Measurements from ENCODE around the gene RFX7.
A peak's percentile ranks its signal among the peaks of the same experiment; 100 is the strongest.
"Not testable (repeated sequence)": the region's sequence is repeated elsewhere in the genome, so short reads cannot be mapped to it uniquely, and the experiment has no call there.

Gene RFX7
- 34.9 to 39.3 reads per million in 2 donors for total RNA-seq

DNA sequence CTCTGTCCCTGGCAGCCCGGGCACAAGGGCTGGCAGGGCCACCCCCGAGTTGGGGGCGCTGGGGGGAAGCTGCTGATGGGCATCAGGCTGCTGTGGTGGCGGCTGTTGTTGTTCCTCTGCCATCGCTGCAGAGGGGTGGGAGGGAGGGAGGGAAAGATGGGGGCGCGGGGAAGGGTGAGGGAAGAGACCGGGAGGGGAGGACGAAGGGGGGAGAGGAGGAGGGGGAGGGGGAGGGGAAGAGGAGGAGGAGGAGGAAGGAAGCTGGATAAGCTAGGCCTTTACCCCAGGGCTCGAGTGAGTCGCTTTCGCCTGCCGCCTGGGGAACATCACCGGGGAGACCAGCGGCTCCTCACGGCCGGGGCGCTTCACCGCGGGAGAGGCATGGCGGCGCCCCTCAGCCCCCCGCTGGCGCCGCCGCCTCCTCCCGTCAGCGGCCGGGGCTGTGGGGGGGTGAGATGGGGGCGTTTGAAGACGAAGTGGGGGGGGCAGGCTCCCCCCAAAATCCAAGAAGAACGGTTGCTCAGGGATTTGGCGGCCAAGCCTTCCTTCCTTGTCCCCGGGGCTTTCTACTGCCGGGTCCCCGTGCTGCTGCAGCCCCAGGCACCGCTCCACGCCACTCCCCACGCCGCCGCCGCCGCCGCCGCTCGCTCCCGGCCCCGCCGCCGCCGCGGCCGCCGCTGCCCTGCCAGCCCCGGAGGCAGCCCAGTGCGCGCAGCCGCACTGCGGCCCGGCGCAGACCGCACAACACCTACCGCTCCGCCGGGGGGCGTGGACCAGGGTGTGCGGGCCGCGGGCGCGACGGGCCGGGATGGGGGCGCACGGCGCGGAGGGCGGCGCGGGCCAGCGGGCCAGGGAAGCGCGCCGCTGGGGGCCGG lies at the start of gene RFX7:
Gene RFX7, minus strand, starts transcription at position 717 of the 875 bp plus-strand sequence. Its CDS starts 594 bp downstream, at position 123.
- DNase-seq, result peak; percentile 73

DNA sequence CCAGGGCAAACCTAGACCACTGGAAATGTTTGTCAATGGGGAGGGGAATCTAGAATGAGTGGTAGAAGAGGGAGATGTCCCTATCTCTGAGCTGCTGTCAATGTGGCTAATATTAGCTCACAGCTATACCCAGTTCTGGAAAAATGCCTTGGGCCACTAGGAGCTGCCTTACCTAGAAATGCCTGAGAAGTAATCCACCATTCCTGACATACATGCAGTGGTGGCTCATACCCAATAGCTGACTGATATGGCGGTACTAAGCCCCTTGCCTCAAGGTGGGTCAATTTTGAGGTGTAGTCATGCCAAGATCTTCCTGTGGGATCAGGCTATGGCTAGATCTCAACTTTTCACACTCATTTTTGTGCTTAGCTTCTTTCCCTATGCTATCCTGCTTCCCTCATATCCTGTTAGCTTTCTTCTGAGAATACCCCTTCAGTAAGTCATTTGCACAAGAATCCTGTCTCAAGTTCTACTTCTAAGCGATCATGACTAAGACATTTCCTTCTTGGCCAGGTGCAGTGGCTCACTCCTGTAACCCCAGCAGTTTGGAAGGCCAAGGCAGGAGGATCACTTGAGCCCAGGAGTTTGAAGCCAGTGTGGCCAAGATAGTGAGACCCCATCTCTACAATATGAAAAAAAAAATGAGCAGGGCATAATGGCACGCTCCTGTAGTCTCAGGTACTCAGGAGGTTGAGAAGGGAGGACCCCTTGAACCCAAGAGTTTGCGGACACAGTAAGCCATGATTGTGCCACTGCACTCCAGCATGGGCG lies 49.1 kb upstream of the RFX7 start:
- no peak for DNase-seq

DNA sequence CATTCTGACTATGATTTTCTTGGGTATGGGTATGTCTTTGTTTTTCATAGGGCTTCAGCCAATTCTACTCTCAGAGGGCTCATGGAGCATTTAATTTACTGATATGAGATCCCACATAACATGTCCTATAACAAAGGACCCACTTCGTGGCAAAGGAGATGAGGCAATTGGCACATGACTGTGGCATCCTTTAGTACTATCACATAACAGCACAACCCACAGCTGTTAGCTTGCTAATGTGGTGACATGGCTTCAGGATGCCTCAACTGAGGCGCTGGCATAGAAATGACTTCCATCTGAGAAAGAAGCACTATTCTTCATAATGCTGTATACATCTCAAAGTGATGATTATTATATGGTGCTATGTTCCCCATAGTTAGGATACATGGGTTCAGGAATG lies 48.1 kb upstream of the RFX7 start:
- no peak for DNase-seq

DNA sequence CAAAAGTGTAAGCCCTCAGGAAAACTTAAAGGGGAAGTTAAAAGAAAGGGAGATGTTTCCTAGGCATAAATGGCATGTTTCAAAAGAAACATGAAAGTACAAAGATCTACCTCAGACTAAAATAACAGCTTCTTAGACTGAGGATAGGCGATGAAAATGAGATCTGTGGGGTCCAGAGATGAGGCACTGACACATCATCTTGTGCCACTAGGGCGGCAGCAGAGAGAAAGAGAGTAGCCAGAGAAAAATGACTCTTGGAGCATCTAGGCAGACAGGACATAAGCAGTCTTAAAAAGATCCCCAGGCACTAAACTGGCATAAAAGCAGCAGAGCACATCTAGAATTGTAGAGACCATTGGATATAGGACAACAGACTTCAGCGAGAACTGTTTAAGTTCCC lies 42.5 kb upstream of the RFX7 start:
- no peak for DNase-seq

DNA sequence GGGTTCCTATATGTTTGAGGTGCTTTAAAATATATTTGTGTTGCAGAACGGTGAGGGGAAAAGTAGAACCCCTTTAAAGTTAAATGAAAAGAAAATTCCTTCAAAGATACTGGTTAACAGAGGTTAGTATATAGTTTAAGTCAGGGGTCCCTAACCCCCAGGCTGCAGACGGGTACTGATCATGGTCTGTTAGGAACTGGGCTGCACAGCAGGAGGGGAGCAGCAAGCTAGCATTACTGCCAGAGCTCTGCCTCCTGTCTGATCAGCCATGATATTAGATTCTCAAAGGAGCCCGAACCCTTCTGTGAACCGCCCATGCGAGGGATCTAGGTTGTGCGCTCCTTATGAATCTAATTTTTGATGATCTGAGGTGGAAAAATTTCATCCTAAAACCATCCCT lies 37.5 kb upstream of the RFX7 start:
- no peak for DNase-seq

DNA sequence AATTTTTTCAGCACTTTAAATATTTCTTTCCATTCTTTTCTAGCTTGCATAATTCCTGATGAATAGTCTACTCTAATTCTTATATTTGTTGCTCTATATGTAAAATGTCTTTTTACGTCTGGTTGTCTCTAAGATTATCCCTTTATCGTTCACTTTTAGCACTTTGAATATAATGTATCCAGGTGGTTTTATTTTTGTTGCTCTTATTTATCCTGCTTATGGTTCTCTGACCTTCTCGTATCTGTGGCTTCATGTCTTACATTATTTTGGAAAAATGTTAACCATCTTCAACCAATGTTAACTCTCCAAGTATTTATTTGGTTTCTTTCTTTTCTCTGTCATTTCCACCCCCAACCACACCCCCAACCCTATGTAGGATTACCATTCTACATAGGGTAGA lies 30.0 kb upstream of the RFX7 start:
- no peak for DNase-seq

DNA sequence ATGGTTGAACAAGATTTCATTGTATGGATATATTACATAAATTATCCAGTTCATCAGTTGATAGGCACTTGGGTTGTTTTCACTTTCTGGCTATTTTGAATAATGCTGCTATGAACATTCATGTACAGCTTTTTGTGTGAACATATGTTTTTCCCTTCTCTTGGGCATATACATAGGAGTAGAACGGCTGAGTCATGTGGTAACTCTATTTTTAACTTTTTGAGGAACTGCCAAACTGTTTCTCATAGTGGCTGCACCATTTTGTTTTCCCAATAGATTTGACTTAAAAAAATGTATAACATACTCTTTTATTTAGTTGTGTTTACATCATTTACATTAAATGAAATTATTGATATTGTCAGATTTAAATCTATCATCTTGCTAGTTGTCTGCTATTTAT lies 28.8 kb upstream of the RFX7 start:
- no peak for DNase-seq

DNA sequence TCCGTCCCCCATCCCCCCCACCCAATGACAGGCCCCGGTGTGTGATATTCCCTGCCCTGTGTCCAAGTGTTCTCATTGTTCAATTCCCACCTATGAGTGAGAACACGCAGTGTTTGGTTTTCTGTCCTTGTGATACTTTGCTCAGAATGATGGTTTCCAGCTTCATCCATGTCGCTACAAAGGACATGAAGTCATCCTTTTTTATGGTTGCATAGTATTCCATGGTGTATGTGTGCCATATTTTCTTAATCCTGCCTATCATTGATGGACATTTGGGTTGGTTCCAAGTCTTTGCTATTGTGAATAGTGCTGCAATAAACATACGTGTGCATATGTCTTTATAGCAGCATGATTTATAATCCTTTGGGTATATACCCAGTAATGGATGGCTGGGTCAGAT lies 22.8 kb upstream of the RFX7 start:
- not testable (repeated sequence) for DNase-seq

DNA sequence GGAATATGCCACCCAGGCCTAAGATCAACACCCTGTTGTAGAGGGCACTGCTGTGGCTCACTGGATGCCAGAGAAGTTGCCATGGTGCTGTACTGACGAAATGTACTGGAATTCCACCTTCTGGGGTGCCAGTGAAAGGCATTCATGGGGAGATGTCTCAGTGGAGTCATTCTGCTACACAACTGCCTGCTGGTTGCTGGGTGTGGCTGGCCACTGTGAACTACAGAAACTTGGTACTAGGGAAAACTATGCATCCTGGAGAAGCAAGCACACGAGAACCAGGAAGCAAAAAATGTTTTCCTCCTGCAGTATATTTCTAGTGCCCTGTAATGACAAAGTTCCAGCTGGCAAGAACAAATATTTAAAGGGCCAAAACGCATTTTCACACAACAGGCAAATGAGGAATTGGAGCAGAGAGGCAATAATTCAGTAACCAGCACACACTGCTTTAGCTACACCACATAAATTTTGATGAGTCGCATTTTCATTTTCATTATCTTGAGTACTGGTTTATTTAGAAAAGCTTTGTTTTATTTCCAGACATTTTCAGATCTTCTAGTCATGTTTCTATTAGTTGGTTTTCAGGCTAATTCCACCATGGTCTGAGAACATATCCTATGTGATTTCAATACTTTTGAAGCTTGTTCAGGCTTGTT lies 18.3 kb upstream of the RFX7 start:
- no peak for DNase-seq

DNA sequence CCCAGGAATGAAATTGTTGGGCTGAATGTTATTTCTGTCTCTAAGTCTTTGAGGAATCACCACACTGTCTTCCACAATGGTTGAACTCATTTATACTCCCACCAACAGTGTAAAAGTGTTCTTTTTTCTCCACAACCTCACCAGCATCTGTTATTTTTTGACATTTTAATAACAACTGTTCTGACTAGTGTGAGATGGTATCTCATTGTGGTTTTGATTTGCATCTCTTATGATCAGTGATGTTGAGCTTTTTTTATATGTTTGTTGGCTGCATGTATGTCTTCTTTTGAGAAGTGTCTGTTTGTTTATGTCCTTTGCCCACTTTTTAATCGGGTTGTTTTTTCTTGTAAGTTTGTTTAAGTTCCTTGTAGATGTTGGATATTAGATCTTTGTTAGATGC lies 13.6 kb upstream of the RFX7 start:
- DNase-seq, result not testable (repeated sequence)

DNA sequence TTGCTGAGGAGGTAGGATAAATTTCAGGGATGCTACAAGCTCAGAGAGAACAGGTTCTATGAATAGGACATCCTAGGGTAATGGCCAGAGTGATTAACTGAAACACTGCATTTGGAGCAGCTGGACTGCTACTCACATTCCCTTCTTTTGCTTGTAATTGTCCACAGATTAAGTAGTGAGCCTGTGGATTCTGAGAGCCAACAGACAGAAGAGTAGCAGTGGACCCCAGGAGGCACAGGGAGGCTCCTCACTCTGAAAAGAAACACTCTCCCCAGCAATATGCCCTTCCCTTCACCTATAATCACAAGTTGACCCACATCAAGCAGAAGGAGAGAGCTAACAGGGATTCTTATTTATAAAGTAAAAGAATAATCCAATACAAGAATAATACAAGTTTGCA lies 10.6 kb upstream of the RFX7 start:
- no peak for DNase-seq

DNA sequence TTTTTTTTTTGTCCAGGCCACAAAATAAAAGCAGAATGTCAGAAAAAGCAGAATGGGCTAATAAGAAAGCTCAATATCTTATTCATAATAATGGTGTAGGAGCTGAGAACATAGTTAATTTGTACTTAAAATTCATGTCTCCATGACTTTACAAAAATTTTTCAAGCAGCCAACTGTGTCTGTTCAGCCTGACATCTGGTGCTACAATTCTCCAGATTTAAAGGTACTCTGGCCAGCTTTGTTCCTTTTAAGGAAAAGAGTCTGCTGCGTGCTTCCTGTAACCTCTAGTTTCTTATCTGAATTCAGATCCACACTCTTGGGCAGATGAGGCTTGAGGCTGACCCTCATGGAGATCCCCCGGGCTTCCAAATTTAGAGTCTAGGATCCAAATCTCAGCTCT lies 8.7 kb upstream of the RFX7 start:
- no peak for DNase-seq

DNA sequence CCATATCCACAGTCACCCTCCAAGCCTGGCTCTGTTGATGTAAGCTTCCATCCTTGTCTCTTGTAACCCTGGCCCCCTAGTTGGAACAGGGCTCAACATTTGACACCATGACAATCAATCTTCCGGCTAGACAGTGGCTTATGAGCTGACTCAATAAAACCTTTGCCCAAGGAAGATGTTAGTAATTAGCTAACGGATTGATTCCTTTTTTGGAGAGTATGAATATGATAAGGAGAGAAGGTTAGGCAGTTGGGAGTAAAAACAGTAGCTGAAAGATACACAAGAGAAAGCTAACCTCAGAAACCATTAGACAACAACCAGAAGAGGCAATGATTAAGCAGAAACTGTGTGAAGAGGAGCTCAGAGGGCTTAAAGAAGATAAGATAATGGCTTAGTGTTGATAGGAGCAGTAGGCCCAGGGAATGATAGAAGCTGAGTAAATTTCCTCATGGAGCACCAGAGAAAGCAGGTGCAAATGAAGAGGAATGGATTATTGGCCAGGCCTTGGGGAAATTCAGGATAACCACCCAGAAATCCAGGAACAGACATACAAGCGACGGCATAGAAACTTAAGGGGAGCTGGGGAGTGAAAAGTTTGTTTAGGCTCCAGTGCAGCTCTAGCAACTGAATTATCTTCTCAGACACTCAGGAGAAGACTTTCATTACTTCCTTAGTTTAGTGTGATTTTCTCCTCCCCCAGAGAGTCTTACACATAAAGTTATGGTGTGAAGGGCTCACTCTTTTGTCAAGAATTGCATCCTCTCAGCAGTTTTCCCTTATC lies 7.8 kb upstream of the RFX7 start:
- no peak for DNase-seq

DNA sequence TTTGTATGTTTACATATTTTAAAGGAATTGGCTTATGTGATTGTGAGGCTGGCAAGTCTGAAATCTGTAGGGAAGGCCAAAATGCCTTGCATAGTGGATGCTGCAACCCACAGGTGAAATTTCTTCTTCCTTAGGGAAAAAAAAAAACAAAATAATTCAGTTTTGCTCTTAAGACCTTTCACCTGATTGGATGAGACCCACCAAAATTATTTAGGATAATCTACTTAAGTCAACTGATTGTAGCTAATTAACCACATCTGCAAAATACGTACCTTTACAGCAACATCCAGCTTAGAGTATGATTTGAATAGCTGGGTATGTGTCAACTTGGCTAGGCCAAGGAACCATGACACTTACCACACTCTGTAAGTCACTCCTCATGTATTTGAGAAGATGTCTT lies 6.9 kb upstream of the RFX7 start:
- no peak for DNase-seq

DNA sequence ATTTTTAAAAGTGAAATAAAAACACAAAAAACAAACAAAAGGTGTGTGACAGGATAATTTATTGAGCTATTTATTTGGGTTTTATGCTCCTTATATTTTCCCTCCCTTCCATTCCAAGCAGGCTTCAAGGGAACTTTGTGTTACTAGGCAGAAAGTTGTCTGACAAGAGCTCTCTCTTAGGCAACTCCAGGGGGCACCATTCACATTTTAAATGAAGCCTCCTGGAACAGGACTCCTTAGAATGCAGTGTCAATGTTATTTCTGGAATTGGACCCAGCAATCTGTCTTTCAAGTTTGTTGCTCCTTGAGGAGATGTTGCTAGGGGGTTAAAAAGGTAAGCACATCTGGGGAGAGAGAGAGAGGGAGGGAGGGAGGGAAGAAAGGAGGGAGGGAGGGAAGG lies 5.4 kb upstream of the RFX7 start:
- DNase-seq, result no peak

DNA sequence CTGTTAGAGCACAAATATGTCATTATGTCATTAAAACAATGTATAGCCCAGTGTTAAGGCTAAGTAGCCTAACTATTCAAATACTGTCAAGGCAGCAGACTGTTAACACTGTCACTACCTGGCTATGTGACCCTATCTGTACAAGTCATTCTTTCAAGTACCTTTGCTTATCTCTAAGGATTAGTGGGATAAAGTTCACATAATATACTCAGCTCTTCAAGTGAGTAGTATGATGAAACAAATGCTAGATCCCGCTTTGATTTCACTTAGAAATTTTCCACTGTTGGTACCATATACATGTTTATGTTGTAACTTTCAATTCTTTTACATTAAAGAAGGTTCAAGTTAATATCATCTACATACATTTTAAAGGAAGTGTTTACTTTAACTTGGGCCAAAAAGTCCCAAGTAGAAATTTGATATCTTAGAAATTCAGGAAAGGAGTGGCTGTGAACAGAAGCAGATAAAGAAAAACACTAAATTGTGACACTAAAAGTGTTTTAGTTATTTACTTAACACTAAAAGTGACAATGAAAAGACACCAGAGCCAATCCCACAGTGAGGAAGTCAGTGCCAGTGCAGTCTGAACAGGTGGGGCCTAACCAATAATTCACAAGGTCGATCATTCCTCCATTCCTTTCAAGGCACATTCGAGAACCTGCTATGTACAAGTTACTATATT lies 4.8 kb upstream of the RFX7 start:
- no peak for DNase-seq

DNA sequence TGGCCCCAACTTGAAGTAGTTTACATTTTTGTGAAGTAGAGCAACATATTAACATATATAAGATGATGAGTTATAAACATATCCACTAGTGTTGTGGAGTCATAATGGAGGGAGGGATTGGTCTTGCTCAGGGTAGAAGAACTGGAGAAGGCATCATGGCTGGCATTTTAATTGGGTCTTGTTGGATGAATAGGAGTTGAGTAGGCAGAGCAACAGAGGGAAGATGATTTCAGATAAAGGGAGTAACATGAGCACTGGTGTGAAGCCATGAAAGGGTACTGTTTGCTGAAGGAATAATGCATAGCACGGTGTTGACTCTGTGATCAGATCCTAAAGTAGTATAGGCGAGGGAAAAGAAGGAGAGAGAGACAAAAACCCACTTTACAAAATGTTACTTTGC lies 3.6 kb upstream of the RFX7 start:
- no peak for DNase-seq

DNA sequence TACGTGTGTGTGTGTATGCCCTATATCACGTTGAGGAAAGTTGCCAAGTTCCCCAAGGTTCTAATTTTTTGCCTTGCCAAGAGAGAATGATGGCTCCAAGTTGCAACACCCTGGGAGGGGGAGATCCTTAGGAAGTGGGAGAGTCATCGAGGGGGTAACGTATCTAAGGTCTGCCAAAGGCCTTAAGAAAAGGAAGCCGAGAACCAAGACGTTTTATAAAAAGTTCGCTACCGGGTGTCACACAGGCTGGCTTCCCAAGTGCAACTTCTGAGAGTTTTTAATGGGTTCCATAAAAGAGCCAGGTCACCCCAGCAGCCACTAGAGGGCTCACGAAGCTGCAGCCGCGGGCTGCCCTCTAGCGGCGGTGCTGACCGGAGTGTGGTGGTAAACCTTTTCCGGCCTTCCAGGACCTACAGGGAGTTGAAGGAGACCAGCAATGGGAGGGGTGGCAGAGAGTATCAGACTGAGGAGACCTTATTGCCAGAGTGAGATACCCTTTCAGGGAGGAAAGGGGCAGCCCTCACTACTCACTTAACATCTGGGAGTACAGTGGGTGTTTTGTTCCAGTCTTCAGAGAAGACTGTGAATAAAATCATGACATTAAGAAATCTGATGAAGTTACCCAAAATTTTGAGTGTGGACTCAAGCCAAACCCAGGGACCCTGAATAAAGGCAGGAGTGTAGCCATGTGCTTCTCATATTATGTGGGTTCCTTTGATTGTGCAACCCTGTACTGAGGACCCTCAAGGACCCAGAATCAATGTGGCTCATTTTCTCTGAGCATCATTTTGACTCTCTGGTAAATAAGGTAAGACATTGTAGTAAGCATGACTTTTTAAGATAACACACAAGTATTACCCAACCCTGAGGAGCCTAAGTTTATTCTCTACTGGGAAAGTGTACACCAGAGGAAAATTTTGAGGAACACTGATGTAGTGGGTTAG lies 2.5 kb upstream of the RFX7 start:
- DNase-seq, result peak; percentile 59

DNA sequence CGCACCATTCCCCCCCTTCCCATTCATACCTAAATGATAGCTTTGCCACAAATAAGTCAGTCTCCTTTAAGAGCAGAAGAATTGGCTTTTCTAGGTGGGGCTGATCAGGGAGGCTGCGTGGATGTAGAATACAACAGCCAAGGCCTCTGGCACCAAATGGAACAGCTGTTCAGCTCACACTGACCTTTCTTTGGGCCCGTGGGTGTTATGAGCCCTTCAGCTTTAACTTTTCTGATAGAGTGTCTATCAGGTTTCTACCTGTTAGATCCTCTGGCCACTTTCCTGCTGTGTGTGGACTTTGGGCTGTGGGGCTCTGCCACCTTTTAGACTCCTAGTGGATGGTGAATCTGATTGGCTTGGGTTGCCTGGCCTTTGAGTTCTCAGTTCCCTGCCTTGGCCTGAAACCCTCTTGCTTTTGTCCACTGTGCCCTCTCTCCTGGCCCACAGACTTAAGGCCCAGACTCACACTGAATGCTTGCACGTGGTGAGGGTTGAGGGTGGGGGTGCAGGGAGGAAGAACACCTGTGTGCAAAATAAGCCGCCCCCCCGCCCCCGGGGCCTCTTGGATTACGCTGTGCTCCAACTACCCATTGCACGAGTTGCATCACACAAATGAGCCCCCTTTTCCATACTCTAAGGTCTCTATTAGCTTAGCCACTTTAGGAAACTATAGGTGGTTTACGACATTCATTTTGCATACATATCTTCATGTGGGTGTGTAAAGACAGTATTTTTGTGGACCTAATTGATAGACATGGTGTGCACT lies 1.3 kb upstream of the RFX7 start:
- DNase-seq, result no peak
